ENCODE measurements around the gene BSND.

DNA sequence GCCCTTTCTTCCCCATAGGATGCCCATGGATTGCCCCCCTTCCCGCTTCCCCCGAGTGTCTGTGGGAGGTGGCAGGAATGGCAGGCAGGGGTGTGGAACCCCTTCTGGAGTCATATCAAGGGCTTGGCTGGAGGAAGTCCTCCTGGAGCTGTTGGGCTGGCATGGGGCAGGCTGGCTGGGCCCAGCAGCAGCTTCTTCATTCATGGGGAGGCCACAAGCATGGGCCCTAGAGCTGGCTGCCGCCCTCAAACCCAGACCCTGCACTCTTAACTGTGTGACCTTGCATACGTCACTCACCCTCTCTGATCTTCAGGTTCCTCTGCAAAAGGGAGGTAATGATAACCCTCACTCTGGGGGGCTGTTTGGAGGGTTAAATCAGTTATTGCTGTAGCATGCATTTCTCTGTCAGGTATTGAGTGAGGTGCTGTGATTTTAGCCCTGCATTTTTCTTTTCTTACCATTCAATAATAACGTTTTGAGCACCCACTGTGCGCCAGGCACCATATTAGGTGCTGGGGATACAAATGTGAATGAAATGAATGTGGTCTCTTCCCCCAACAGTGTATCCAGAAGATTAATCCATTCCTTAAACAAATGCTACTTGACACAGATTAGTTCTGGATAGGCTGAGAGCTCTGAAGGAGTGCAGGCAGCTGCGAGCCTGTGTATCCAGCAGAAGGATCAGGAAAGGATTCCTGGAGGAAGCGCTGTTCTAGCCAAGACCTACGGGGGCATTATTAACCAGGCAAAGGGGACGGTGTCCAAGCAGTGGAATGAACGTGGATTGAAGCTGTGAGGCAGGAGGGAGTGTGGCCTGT, 49.9 kb downstream of the BSND start:
- TF ChIP-seq EZH2 (IDR thresholded peaks at IDR 0.05; ENCODE audit: insufficient read depth, poor library complexity, severe bottlenecking) (no peak), EZH2phosphoT487 (IDR thresholded peaks at IDR 0.05; ENCODE audit: insufficient read depth, low read depth) (no peak)

Measured in GM23248 (cell line).